SU-DHL-6 (cell line): ENCODE results near the gene URM1.

ENCODE experiments used
- H2AFZ ChIP-seq: fragments of 200-600 bp; sonication (generic); 2 replicates; pipeline ENCODE4 v1.6.1; 2014; ENCODE audit warnings: low read depth, mild to moderate bottlenecking, moderate library complexity, mixed read lengths, antibody characterized with exemption, low read length; ENCODE audit not compliant: severe bottlenecking
- H3F3A ChIP-seq: fragments of 200-600 bp; shearing (Covaris generic); 2 replicates; pipeline ENCODE4 v1.6.0; 2016; ENCODE audit warnings: antibody characterized with exemption, mild to moderate bottlenecking; ENCODE audit not compliant: insufficient read depth
- H3K27ac ChIP-seq: fragments of 200-600 bp; sonication (generic); 2 replicates; pipeline ENCODE4 v1.5.1; 2016; ENCODE audit warnings: low read depth, mild to moderate bottlenecking, low read length, moderate library complexity, mixed read lengths
- H3K27me3 ChIP-seq: fragments of 200-600 bp; sonication (generic), shearing (Covaris generic); 2 replicates; pipeline ENCODE4 v1.6.0; 2014; ENCODE audit warnings: mild to moderate bottlenecking, low read length
- H3K36me3 ChIP-seq: fragments of 200-600 bp; sonication (generic); 2 replicates; pipeline ENCODE4 v1.6.1; 2014; ENCODE audit warnings: mild to moderate bottlenecking, low read length, mixed read lengths
- H3K4me2 ChIP-seq: fragments of 300-600, 200-600 bp; shearing (Covaris generic), sonication (generic); 2 replicates; pipeline ENCODE4 v1.6.0; 2014; ENCODE audit warnings: low read length, low read depth, mild to moderate bottlenecking; ENCODE audit not compliant: poor library complexity, severe bottlenecking
- H3K4me3 ChIP-seq: fragments of 200-600 bp; sonication (generic); 2 replicates; pipeline ENCODE4 v1.5.1; 2014; ENCODE audit warnings: antibody characterized with exemption, low read length, mild to moderate bottlenecking, mixed read lengths; ENCODE audit not compliant: insufficient read depth, poor library complexity, severe bottlenecking
- H3K79me2 ChIP-seq: fragments of 200-600 bp; sonication (generic); 2 replicates; pipeline ENCODE4 v1.6.1; 2014; ENCODE audit warnings: mild to moderate bottlenecking, low read length, moderate library complexity; ENCODE audit not compliant: insufficient read depth
- H3K9ac ChIP-seq: fragments of 200-600 bp; sonication (generic); 2 replicates; pipeline ENCODE4 v1.7.0; 2014; ENCODE audit warnings: mild to moderate bottlenecking, low read length
- H3K9me2 ChIP-seq: fragments of 200-600 bp; sonication (generic); replicated peaks from 2 replicates; pipeline ENCODE4 v1.6.1; 2014; ENCODE audit warnings: low read length; ENCODE audit not compliant: insufficient read depth
- H3K9me3 ChIP-seq: fragments of 200-600 bp; sonication (generic); 2 replicates; pipeline ENCODE4 v1.6.1; 2014; ENCODE audit warnings: low read length, mixed read lengths; ENCODE audit not compliant: insufficient read depth
- H4K20me1 ChIP-seq: fragments of 200-600 bp; sonication (generic); 2 replicates; pipeline ENCODE4 v1.6.1; 2014; ENCODE audit warnings: low read depth, mild to moderate bottlenecking, antibody characterized with exemption, low read length, moderate library complexity, mixed read lengths
- CTCF ChIP-seq: fragments of 200-600 bp; sonication (generic); IDR thresholded peaks from one replicate; pipeline ENCODE4 v1.5.1; 2017; ENCODE audit warnings: antibody characterized with exemption, mild to moderate bottlenecking, low read length, moderate library complexity; ENCODE audit not compliant: insufficient read depth, poor library complexity, severe bottlenecking
- EZH2phosphoT487 ChIP-seq: fragments of 200-600 bp; sonication (generic), shearing (Covaris generic); conservative IDR thresholded peaks from 2 replicates; pipeline ENCODE4 v1.6.1; 2018; ENCODE audit warnings: mild to moderate bottlenecking, antibody characterized with exemption, low read length, moderate library complexity, mixed read lengths

URM1 gene

DNA sequence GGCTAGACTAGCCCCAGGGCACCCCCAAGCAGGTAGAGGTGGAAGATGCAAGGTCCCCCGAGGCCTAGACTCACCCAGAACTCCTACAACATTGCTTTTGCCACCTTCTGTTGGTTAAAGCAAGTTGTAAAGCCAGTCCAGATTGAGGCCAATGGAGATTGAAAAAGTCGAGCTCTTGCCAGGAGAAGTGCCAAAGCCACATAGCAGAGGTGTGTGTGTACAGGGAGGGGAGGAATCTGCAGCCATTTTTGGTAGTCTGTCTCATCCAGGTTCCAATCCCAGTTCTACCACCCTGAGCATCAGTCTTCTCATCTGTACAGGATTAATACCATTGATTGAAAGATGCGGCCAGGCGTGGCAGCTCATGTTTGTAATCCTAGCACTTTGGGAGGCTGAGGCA lies 12.3 kb upstream of the URM1 start:
- Histone ChIP-seq H3K9ac (no peak overlapping the region), H3K4me3 (no peak overlapping the region), H4K20me1 (no peaks in the 10 kb centered on the region)

GRCh38 chr9:128360826-128361225 lies 10.3 kb upstream of the URM1 start:
- H3K4me2 ChIP-seq: no peak overlapping the region
- no peaks in the 10 kb centered on the region for H3K36me3 ChIP-seq
- H3K9me3 ChIP-seq: no peaks in the 10 kb centered on the region
- H4K20me1 ChIP-seq: no peaks in the 10 kb centered on the region
- H3K27ac ChIP-seq: no peak overlapping the region
- no peaks in the 10 kb centered on the region for H3K79me2 ChIP-seq
- no peak for TF ChIP-seq EZH2phosphoT487
- TF ChIP-seq CTCF: no peak
- no peaks in the 10 kb centered on the region for H3K9me2 ChIP-seq
- no peak overlapping the region for H3K9ac ChIP-seq
- H3K4me3 ChIP-seq: no peak overlapping the region
- H2AFZ ChIP-seq: no peak overlapping the region
- no peaks in the 10 kb centered on the region for H3F3A ChIP-seq
- H3K27me3 ChIP-seq: no peaks in the 10 kb centered on the region

More for the DNA sequence above, 12.3 kb upstream of the URM1 start:
- Histone ChIP-seq H3K79me2 (no peaks in the 10 kb centered on the region), H3K4me2 (no peak overlapping the region), H3K27ac (no peak overlapping the region), H2AFZ (no peak overlapping the region), H3K9me2 (no peaks in the 10 kb centered on the region), H3K27me3 (no peaks in the 10 kb centered on the region), H3K9me3 (no peaks in the 10 kb centered on the region), H3K36me3 (no peaks in the 10 kb centered on the region), H3F3A (no peaks in the 10 kb centered on the region)
- no peak for TF ChIP-seq CTCF
- TF ChIP-seq EZH2phosphoT487: no peak

DNA sequence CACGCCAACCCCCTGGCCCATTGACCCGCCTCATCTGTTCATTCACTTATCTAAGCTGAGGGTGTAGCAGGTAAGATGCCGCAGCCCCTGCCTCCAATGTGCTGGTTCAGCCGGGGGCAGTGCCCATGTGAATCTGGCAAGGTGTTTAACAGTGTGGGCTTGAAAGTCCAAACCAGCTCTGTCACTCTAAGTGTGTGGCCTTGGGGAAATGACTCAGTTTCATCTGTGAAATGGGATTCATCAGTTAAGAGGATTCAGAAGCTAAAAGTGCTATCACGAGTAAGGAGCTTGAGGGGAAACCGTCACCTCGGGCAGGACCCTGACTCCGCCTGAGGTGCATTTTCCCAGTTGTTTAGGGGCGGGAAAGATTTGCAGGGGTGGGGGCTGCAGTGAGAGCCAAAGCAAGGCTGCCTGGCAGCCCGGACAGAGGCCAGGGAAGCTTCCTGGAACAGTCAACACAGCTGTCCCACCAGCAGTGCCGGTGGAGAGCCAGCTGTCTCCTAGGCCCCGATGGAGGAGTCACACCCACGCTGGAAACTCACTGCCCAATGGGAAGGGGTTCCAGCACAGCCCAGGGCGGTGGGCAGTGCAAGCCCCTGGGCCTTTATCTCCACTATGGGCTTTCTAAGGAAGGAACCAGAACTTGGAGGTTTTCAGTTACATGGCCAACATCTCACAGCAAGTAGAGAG lies 9.7 kb upstream of the URM1 start:
- Histone ChIP-seq H3K79me2 (no peaks in the 10 kb centered on the region), H3K4me3 (no peak overlapping the region), H2AFZ (peak overlapping the region; percentile 46), H3K27ac (no peak overlapping the region), H3K9ac (no peak overlapping the region), H3K4me2 (no peak overlapping the region), H3K27me3 (no peaks in the 10 kb centered on the region), H3K9me2 (no peaks in the 10 kb centered on the region), H3F3A (no peaks in the 10 kb centered on the region), H3K9me3 (no peaks in the 10 kb centered on the region), H3K36me3 (no peaks in the 10 kb centered on the region), H4K20me1 (no peaks in the 10 kb centered on the region)
- no peak for TF ChIP-seq EZH2phosphoT487
- no peak for TF ChIP-seq CTCF
